ENCODE data around the gene RNF212. TPM values are rescaled to one million over a fixed set of nuclear protein-coding genes. Genes with fewer than 3 reads are reported as not detected.

The RNF212 gene
- total RNA-seq, 1 experiment from 2014 or later, result not detected

DNA sequence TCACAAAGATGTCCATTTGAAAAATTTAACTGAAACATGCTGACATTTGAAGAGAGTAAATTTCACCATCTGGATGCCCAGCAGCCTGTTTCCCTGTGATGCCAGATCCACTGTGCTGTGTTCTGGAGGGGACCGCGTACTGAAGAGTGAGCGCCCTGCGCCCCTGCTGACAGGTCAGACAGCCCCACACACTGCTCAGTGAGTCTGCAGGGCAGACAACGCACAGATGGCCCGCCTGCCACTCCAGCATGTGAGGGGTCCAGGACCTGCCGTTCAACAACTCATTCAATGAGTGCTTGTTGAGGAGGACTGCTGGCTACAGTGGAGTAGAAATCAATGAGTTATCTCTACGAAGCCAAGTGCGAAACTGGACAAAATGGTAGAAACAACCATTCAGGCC lies 52.7 kb downstream of the RNF212 start:
- H3K9me3 ChIP-seq, result no peaks in the 10 kb centered on the region
- no peak overlapping the region for H3K27ac Mint-ChIP-seq (ENCODE audit: unreplicated experiment)
- H3K36me3 ChIP-seq (ENCODE audit: control insufficient read depth, insufficient read depth, low read length), result no peaks in the 10 kb centered on the region
- H3K36me3 Mint-ChIP-seq (ENCODE audit: insufficient read depth, unreplicated experiment), result no peaks in the 10 kb centered on the region
- intact Hi-C loops (cut with micrococcal nuclease; ENCODE audit: unreplicated experiment), result no loop called here
- no peaks in the 10 kb centered on the region for H3K9me3 Mint-ChIP-seq (ENCODE audit: unreplicated experiment)
- no peak for DNase-seq
- no peaks in the 10 kb centered on the region for H3K4me1 Mint-ChIP-seq (ENCODE audit: low read depth, unreplicated experiment)
- POLR2A ChIA-PET, result no interaction called here
- BruUV-seq (replicated peaks), result no TSS peak
- H3K27me3 Mint-ChIP-seq (ENCODE audit: insufficient read depth, unreplicated experiment), result peaks cover 14% of the 10 kb centered on the region
- TF ChIP-seq, protein P1, sequence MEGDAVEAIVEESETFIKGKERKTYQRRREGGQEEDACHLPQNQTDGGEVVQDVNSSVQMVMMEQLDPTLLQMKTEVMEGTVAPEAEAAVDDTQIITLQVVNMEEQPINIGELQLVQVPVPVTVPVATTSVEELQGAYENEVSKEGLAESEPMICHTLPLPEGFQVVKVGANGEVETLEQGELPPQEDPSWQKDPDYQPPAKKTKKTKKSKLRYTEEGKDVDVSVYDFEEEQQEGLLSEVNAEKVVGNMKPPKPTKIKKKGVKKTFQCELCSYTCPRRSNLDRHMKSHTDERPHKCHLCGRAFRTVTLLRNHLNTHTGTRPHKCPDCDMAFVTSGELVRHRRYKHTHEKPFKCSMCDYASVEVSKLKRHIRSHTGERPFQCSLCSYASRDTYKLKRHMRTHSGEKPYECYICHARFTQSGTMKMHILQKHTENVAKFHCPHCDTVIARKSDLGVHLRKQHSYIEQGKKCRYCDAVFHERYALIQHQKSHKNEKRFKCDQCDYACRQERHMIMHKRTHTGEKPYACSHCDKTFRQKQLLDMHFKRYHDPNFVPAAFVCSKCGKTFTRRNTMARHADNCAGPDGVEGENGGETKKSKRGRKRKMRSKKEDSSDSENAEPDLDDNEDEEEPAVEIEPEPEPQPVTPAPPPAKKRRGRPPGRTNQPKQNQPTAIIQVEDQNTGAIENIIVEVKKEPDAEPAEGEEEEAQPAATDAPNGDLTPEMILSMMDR (IDR thresholded peaks at IDR 0.05; ENCODE audit: insufficient read depth in 1 of 2, low read depth in 1 of 2, low read length in 1 of 2, severe bottlenecking in 1 of 2, unreplicated experiment in 1 of 2), result no peak
- H3K27me3 ChIP-seq (replicated peaks; ENCODE audit: control insufficient read depth, insufficient read depth, low read length), result no peaks in the 10 kb centered on the region
- H3K4me1 ChIP-seq, result no peaks in the 10 kb centered on the region
- H3K4me3 Mint-ChIP-seq (ENCODE audit: unreplicated experiment), result no peak overlapping the region
- CTCF ChIA-PET, result no interaction called here
- no peak overlapping the region for H3K4me3 ChIP-seq (ENCODE audit: low read depth, low read length)

DNA sequence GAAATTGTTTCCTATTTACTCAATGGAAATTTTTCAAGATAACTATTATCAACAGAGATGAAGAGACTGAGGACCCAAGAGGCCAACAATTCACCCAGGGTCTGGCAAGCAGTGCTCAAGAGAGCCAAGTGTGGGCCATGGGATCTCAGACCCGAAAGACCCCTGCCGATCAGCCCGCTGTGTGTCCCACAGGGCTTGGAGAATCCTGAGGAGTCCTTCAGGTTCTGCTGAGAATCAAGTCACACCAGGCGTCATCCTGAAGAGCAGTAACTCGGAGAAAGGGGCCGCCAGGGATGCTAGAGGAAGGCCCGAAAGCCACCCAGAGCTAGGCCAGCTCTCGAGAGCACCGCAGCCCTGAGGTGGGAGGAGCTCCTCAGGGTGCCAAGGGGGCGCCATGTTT lies 53.2 kb downstream of the RNF212 start:
- H3K4me1 Mint-ChIP-seq (ENCODE audit: low read depth, unreplicated experiment), result no peaks in the 10 kb centered on the region
- no peak for DNase-seq
- CTCF ChIA-PET, result no interaction called here
- H3K36me3 Mint-ChIP-seq (ENCODE audit: insufficient read depth, unreplicated experiment), result no peaks in the 10 kb centered on the region
- Histone ChIP-seq H3K27me3 (replicated peaks; ENCODE audit: control insufficient read depth, insufficient read depth, low read length) (no peaks in the 10 kb centered on the region), H3K36me3 (ENCODE audit: control insufficient read depth, insufficient read depth, low read length) (no peaks in the 10 kb centered on the region), H3K9me3 (no peaks in the 10 kb centered on the region), H3K4me1 (no peaks in the 10 kb centered on the region), H3K4me3 (ENCODE audit: low read depth, low read length) (no peak overlapping the region)
- H3K27ac Mint-ChIP-seq (ENCODE audit: unreplicated experiment), result no peak overlapping the region
- intact Hi-C loops (cut with micrococcal nuclease; ENCODE audit: unreplicated experiment), result no loop called here
- no peaks in the 10 kb centered on the region for H3K9me3 Mint-ChIP-seq (ENCODE audit: unreplicated experiment)
- TF ChIP-seq, protein P1 (IDR thresholded peaks at IDR 0.05; ENCODE audit: insufficient read depth in 1 of 2, low read depth in 1 of 2, low read length in 1 of 2, severe bottlenecking in 1 of 2, unreplicated experiment in 1 of 2), result no peak
- no peak overlapping the region for H3K4me3 Mint-ChIP-seq (ENCODE audit: unreplicated experiment)
- POLR2A ChIA-PET, result no interaction called here
- BruUV-seq (replicated peaks), result no TSS peak
- peaks cover 14% of the 10 kb centered on the region for H3K27me3 Mint-ChIP-seq (ENCODE audit: insufficient read depth, unreplicated experiment)

DNA sequence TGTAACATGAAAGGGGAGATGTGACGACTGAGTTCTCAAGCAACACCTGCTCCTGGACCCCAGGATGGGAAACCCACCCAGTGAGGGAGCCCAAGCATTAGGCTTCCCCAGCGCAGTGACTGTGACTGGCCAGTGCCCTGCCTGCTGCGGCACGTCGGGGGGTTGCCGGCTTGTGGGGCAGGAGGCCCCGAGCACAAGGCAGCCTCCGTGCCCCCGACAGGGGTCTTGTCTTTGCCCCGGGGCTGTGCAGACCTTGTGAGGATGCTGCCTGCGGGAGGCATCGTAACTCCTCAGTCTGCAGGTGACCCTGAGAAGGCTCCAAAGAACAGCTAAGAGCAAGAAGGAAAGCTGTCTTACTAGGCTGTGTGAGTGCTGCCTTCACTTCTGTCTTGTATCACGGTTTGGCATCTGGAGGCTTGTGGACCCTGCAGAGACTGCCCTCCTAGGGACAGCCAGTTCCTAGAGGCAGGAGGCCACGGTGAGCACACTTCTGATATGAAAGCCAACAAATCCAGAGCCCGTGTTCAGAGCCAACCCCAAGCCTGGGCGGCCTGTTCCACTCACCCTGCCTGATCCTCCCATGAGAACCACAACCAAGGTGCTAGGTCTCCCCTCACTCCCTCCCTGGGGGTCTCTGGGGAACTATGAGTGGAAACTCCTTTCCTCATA lies 54.2 kb downstream of the RNF212 start:
- Mint-ChIP-seq H3K27me3 (ENCODE audit: insufficient read depth, unreplicated experiment) (peaks cover 11% of the 10 kb centered on the region), H3K27ac (ENCODE audit: unreplicated experiment) (no peak overlapping the region), H3K36me3 (ENCODE audit: insufficient read depth, unreplicated experiment) (no peaks in the 10 kb centered on the region), H3K4me3 (ENCODE audit: unreplicated experiment) (no peak overlapping the region), H3K4me1 (ENCODE audit: low read depth, unreplicated experiment) (no peaks in the 10 kb centered on the region), H3K9me3 (ENCODE audit: unreplicated experiment) (no peaks in the 10 kb centered on the region)
- Histone ChIP-seq H3K4me1 (no peaks in the 10 kb centered on the region), H3K9me3 (no peaks in the 10 kb centered on the region), H3K4me3 (ENCODE audit: low read depth, low read length) (no peak overlapping the region), H3K36me3 (ENCODE audit: control insufficient read depth, insufficient read depth, low read length) (no peaks in the 10 kb centered on the region), H3K27me3 (replicated peaks; ENCODE audit: control insufficient read depth, insufficient read depth, low read length) (no peaks in the 10 kb centered on the region)
- CTCF ChIA-PET, result no interaction called here
- BruUV-seq (replicated peaks), result no TSS peak
- intact Hi-C loops (cut with micrococcal nuclease; ENCODE audit: unreplicated experiment), result no loop called here
- TF ChIP-seq, protein P1 (IDR thresholded peaks at IDR 0.05; ENCODE audit: insufficient read depth in 1 of 2, low read depth in 1 of 2, low read length in 1 of 2, severe bottlenecking in 1 of 2, unreplicated experiment in 1 of 2), result no peak
- POLR2A ChIA-PET, result no interaction called here
- DNase-seq, result no peak
